Measurements from ENCODE around the gene ANKS1B. TPM values are rescaled to one million over a fixed set of nuclear protein-coding genes. Genes with fewer than 3 reads are reported as not detected.

ANKS1B gene
- total RNA-seq, 1 experiment from 2014 or later = 0.54 TPM

DNA sequence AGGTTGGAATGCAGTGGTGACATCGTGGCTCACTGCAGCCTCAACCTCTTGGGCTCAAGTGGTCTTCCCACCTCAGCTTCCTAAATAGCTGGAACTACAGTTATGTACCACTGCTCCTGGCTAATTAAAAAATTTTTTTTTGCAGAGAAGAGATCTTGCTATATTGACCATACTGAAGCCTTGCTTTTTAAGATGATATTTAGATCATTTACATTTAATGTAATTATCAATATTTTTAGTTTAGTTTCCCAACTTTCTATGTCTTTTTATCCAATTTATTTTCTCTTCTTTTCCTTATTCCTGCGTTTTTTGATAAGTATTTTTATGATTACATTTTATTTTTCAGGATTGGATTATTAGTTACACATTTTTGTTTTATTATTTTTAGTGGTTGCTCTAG, 999.6 kb downstream of the ANKS1B start:
- no peak for ATAC-seq

More for the DNA sequence above, 999.6 kb downstream of the ANKS1B start:
- Histone ChIP-seq H3K27ac (ENCODE audit: low read depth, low read length) (no peak overlapping the region), H3K4me2 (ENCODE audit: low read length) (no peak overlapping the region), H4K20me1 (ENCODE audit: insufficient read depth) (no peaks in the 10 kb centered on the region; the same call in 1 of the 2 replicates), H3K9me2 (ENCODE audit: insufficient read depth) (no peaks in the 10 kb centered on the region), H3K36me3 (ENCODE audit: control insufficient read depth in 1 of 2, insufficient read depth in 2 of 2, low read length in 2 of 2) (no peaks in the 10 kb centered on the region), H3K9me3 (ENCODE audit: control insufficient read depth in 1 of 2, insufficient read depth in 1 of 2, low read depth in 1 of 2, low read length in 2 of 2) (no peaks in the 10 kb centered on the region), H3K79me2 (ENCODE audit: insufficient read depth, low read length) (no peaks in the 10 kb centered on the region), H3K4me3 (replicated peaks in 1 of 2; ENCODE audit: low read depth in 1 of 2, low read length in 2 of 2) (no peak overlapping the region), H3K27me3 (ENCODE audit: insufficient read depth, low read length) (peaks cover 10% of the 10 kb centered on the region; the same call in 1 of the 2 replicates), H2AFZ (ENCODE audit: low read depth, low read length, poor library complexity, severe bottlenecking) (no peak overlapping the region), H3K9ac (ENCODE audit: low read length) (no peak overlapping the region), H3K4me1 (ENCODE audit: control insufficient read depth in 1 of 2, insufficient read depth in 2 of 2, low read length in 2 of 2) (no peaks in the 10 kb centered on the region)
- intact Hi-C loops (cut with micrococcal nuclease) = no loop called here
- ChIA-PET POLR2A (no interaction called here), RAD21 (ENCODE audit: low non-redundant PET in 1 of 2, low total read pairs in 2 of 2, uncharacterized antibody in 2 of 2, unreplicated experiment in 2 of 2) (no interaction called here), CTCF (no interaction called here)
- TF ChIP-seq YY1 (IDR thresholded peaks at IDR 0.05; ENCODE audit: extremely low read depth, insufficient replicate concordance, low read depth, low read length) (no peak), ELF1 (IDR thresholded peaks at IDR 0.05; ENCODE audit: borderline replicate concordance, low read depth) (no peak), ZNF274 (IDR thresholded peaks at IDR 0.05; ENCODE audit: low read depth, low read length) (no peak), FOSL1 (IDR thresholded peaks at IDR 0.05; ENCODE audit: low read depth) (no peak), SRF (IDR thresholded peaks at IDR 0.05; ENCODE audit: low read depth) (no peak), ZFX (IDR thresholded peaks at IDR 0.05) (no peak), EGR1 (IDR thresholded peaks at IDR 0.05; ENCODE audit: low read depth) (no peak), CBX3 (IDR thresholded peaks at IDR 0.05; ENCODE audit: low read depth) (no peak), POLR2AphosphoS5 (IDR thresholded peaks at IDR 0.05; ENCODE audit: low read depth, low read length) (no peak), JUND (IDR thresholded peaks at IDR 0.05) (no peak)
- TF ChIP-seq, protein P1, sequence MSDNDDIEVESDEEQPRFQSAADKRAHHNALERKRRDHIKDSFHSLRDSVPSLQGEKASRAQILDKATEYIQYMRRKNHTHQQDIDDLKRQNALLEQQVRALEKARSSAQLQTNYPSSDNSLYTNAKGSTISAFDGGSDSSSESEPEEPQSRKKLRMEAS (IDR thresholded peaks at IDR 0.05) = no peak
- TF ChIP-seq, protein P2, sequence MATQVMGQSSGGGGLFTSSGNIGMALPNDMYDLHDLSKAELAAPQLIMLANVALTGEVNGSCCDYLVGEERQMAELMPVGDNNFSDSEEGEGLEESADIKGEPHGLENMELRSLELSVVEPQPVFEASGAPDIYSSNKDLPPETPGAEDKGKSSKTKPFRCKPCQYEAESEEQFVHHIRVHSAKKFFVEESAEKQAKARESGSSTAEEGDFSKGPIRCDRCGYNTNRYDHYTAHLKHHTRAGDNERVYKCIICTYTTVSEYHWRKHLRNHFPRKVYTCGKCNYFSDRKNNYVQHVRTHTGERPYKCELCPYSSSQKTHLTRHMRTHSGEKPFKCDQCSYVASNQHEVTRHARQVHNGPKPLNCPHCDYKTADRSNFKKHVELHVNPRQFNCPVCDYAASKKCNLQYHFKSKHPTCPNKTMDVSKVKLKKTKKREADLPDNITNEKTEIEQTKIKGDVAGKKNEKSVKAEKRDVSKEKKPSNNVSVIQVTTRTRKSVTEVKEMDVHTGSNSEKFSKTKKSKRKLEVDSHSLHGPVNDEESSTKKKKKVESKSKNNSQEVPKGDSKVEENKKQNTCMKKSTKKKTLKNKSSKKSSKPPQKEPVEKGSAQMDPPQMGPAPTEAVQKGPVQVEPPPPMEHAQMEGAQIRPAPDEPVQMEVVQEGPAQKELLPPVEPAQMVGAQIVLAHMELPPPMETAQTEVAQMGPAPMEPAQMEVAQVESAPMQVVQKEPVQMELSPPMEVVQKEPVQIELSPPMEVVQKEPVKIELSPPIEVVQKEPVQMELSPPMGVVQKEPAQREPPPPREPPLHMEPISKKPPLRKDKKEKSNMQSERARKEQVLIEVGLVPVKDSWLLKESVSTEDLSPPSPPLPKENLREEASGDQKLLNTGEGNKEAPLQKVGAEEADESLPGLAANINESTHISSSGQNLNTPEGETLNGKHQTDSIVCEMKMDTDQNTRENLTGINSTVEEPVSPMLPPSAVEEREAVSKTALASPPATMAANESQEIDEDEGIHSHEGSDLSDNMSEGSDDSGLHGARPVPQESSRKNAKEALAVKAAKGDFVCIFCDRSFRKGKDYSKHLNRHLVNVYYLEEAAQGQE (IDR thresholded peaks at IDR 0.05; ENCODE audit: low read depth) = no peak
- DNase-seq (ENCODE audit: low read depth, low spot score) = no peak
- no TSS peak for BruUV-seq (replicated peaks)

Measured in HCT116 (cell line).